OCI-LY7 (cell line): ENCODE data around the gene SAPCD1. TPM values are rescaled to one million over a fixed set of nuclear protein-coding genes. Genes with fewer than 3 reads are reported as not detected.

Experiments used
- BruUV-seq: library from RNA; stranded (reverse); fragments of 400-500 nt; replicated peaks from 2 replicates; lab custom pipeline; 2021; lab: Mats Ljungman, UMichigan
- CTCF ChIA-PET: fragments of 300-600 bp; sonication (Branson Sonifier 250); formaldehyde crosslinking; loops from one replicate; lab custom pipeline; 2022; ENCODE audit warnings: antibody characterized with exemption; ENCODE audit not compliant: unreplicated experiment; lab: Charles Lee
- POLR2A ChIA-PET: fragments of 300-600 bp; sonication (Branson Sonifier 250); formaldehyde crosslinking; loops from one replicate; lab custom pipeline; 2022; ENCODE audit warnings: antibody characterized with exemption; lab: Charles Lee
- DNase-seq: peaks from one replicate; pipeline ENCODE4 v3.0.0-alpha.2; 2015; ENCODE audit warnings: low spot score
- H2AFZ ChIP-seq: fragments of 200-600 bp; sonication (generic), shearing (Covaris generic); 2 replicates; pipeline ENCODE4 v1.6.1; 2014; ENCODE audit warnings: mild to moderate bottlenecking, antibody characterized with exemption, low read length, moderate library complexity
- H3K27ac ChIP-seq: fragments of 200-600 bp; sonication (generic); 2 replicates; pipeline ENCODE4 v1.5.1; 2014; ENCODE audit warnings: mixed run types, low read depth, mild to moderate bottlenecking, moderate library complexity, low read length, inconsistent platforms; ENCODE audit not compliant: poor library complexity, severe bottlenecking
- H3K36me3 ChIP-seq: fragments of 200-600 bp; sonication (generic); 2 replicates; pipeline ENCODE4 v1.6.1; 2014; ENCODE audit warnings: mild to moderate bottlenecking, antibody characterized with exemption, low read length, moderate library complexity, mixed read lengths; ENCODE audit not compliant: insufficient read depth
- H3K4me1 ChIP-seq: fragments of 200-600 bp; sonication (generic); 2 replicates; pipeline ENCODE4 v1.5.1; 2014; ENCODE audit warnings: mild to moderate bottlenecking, low read length; ENCODE audit not compliant: insufficient read depth, poor library complexity, severe bottlenecking
- H3K4me2 ChIP-seq: fragments of 200-600 bp; sonication (generic); 2 replicates; pipeline ENCODE4 v1.6.1; 2014; ENCODE audit warnings: mild to moderate bottlenecking, low read length
- H3K4me3 ChIP-seq: fragments of 200-600 bp; sonication (generic); 2 replicates; pipeline ENCODE4 v1.5.1; 2014; ENCODE audit warnings: mild to moderate bottlenecking, low read depth, low read length; ENCODE audit not compliant: poor library complexity, severe bottlenecking
- H3K79me2 ChIP-seq: fragments of 200-600 bp; sonication (generic); 2 replicates; pipeline ENCODE4 v1.6.1; 2016; ENCODE audit warnings: low read depth, mild to moderate bottlenecking, low read length, moderate library complexity, mixed read lengths; ENCODE audit not compliant: insufficient read depth
- H3K9me2 ChIP-seq: fragments of 200-600 bp; sonication (generic); 2 replicates; pipeline ENCODE4 v1.6.1; 2016; ENCODE audit warnings: mild to moderate bottlenecking, low read length, mixed read lengths; ENCODE audit not compliant: insufficient read depth
- H3K9me3 ChIP-seq: fragments of 200-600 bp; sonication (generic); 2 replicates; pipeline ENCODE4 v1.6.1; 2014; ENCODE audit warnings: mild to moderate bottlenecking, mixed run types, low read length, mixed read lengths
- H4K20me1 ChIP-seq: fragments of 200-600 bp; sonication (generic); 2 replicates; pipeline ENCODE4 v1.6.1; 2014; ENCODE audit warnings: mild to moderate bottlenecking, antibody characterized with exemption, low read length, moderate library complexity, mixed read lengths; ENCODE audit not compliant: insufficient read depth
- CTCF ChIP-seq: fragments of 200-600 bp; sonication (generic); conservative IDR thresholded peaks from 2 replicates; pipeline ENCODE4 v1.5.1; 2014; ENCODE audit warnings: mild to moderate bottlenecking, antibody characterized with exemption, low read length, moderate library complexity, mixed read lengths
- EZH2phosphoT487 ChIP-seq: fragments of 200-600 bp; sonication (generic); IDR thresholded peaks from 2 replicates; pipeline ENCODE4 v1.6.1; 2018; ENCODE audit warnings: low read depth, borderline replicate concordance, mild to moderate bottlenecking, mixed run types, antibody characterized with exemption, low read length, moderate library complexity, mixed read lengths
- intact Hi-C: fragments of 100-400 bp; cut with micrococcal nuclease; formaldehyde crosslinking; loops from one replicate; pipeline ENCODE4 v1.10.0; 2022; ENCODE audit not compliant: unreplicated experiment
- total RNA-seq, 2 experiments: library from RNA; depleted of rRNA in 1 of 2; stranded (reverse); fragments of >200 nt in 1 of 2; shearing (Covaris generic) in 1 of 2; gene quantifications; 2 replicates each; pipeline ENCODE4 v1.2.3, GENCODE V29; 2014 to 2022

The SAPCD1 gene
- total RNA-seq, 2 experiments from 2014 or later = 31.3 to 53.5 TPM

DNA sequence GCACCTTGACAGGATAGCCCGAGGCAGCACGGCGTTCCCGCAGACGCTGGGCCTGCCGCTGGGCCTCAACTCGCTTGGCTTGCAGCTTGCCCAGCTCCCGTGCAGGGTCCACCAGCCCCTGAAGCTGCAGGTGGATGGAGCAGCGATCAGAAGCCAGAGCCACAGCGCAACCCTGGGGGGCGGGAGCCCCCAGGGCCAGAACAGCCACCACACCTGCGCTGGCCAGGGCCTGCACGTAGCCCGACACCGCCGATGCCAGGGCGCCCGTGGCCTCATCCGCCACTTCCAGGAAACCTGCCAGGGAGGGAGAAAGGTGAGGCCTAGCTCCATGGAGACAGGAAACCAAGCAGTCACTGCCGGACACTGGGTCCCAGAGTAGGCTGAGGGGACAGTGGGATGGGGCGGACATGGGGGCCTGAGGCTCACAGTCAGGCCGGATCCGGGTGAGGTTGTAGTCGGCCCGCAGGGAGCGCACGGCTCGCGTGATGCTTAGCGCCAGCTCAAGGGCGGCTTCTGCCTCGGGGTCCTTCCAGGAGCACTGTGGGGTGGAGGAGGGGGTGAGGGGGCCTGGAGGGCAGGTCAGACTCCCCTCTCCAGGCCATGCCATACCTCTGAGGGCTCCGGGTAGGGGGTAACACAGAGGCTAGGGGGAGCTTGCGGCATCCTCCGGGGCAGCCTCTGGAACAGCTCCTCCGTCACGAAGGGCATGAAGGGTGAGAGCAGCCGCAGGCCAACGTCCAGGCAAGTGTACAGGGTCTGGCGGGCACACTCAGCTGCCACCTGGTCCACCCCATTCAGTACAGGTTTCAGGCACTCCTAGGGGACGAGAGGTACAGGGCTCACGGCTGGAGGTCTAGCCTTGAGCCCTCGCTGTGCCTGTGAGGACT is 16.8 kb downstream of the SAPCD1 start:
- H4K20me1 ChIP-seq = no peaks in the 10 kb centered on the region; the same call in 1 of the 2 replicates
- no TSS peak for BruUV-seq
- no peaks in the 10 kb centered on the region for H3K4me1 ChIP-seq
- H3K27ac ChIP-seq = no peak overlapping the region
- DNase-seq = no peak
- no peaks in the 10 kb centered on the region for H3K79me2 ChIP-seq
- TF ChIP-seq EZH2phosphoT487 = no peak
- no peak for TF ChIP-seq CTCF
- intact Hi-C loops = no loop called here
- ChIA-PET POLR2A (interaction anchor here (1.0 kb wide), 1 partner anchor 28 kb away, joined by 3 read pairs; the partner anchor contains the start of gene LSM2), CTCF (no interaction called here)
- H2AFZ ChIP-seq = no peak overlapping the region
- H3K36me3 ChIP-seq = peaks cover 66% of the 10 kb centered on the region
- H3K4me2 ChIP-seq = no peak overlapping the region
- no peaks in the 10 kb centered on the region for H3K9me3 ChIP-seq
- no peaks in the 10 kb centered on the region for H3K9me2 ChIP-seq
- no peak overlapping the region for H3K4me3 ChIP-seq

DNA sequence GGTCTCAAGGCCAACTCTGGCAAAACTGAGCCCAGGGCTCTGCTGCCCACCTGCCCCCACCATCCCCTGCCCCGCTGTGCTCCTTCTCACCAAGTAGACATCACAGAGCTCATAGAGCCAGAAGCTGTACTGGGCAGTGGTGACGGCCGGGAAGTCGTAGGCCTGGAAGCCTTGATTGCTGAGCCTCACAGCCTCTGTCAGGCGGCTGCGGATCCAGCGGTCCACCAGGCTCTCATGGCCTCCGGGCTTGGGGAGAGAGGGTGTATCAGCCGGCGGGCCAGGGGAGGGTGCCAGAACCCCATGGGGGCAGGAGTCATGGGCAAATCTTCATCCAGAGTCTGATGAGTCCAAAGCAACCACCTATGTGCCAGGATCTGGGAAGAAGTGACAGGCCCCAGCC is 17.5 kb downstream of the SAPCD1 start:
- DNase-seq = no peak
- no peaks in the 10 kb centered on the region for H3K9me3 ChIP-seq
- no peak overlapping the region for H2AFZ ChIP-seq
- no peaks in the 10 kb centered on the region for H3K4me1 ChIP-seq
- H3K4me3 ChIP-seq = no peak overlapping the region
- ChIA-PET POLR2A (interaction anchor here (1.0 kb wide), 1 partner anchor 27 kb away, joined by 3 read pairs; the partner anchor contains the start of gene LSM2), CTCF (no interaction called here)
- H4K20me1 ChIP-seq = no peaks in the 10 kb centered on the region; the same call in 1 of the 2 replicates
- no peak for TF ChIP-seq CTCF
- no peak for TF ChIP-seq EZH2phosphoT487
- no peak overlapping the region for H3K4me2 ChIP-seq
- no peaks in the 10 kb centered on the region for H3K79me2 ChIP-seq
- intact Hi-C loops = no loop called here
- no peaks in the 10 kb centered on the region for H3K9me2 ChIP-seq
- H3K36me3 ChIP-seq = peaks cover 73% of the 10 kb centered on the region
- BruUV-seq = no TSS peak
- H3K27ac ChIP-seq = no peak overlapping the region
